Endothelial cell of umbilical vein (primary cell): ENCODE measurements around the gene PAX8.

Experiments used
- CTCF ChIP-seq, 2 donors: IDR thresholded peaks; 1 replicate in 1 of 2; 2 replicates in 1 of 2; pipeline ENCODE4 v1.5.1; 2011; ENCODE audit warnings: low read length in 2 of 2, mild to moderate bottlenecking in 2 of 2, moderate library complexity in 2 of 2, control low read depth in 1 of 2, inconsistent platforms in 1 of 2, low read depth in 1 of 2; ENCODE audit not compliant: insufficient read depth in 1 of 2; ENCODE audit errors: extremely low read depth in 1 of 2
- EZH2 ChIP-seq: IDR thresholded peaks from 2 replicates; pipeline ENCODE4 v1.6.1; 2012; ENCODE audit warnings: borderline replicate concordance, low read depth, mild to moderate bottlenecking, moderate library complexity, low read length, inconsistent platforms; ENCODE audit not compliant: severe bottlenecking
- POLR2AphosphoS5 ChIP-seq: IDR thresholded peaks from 2 replicates; pipeline ENCODE4 v1.6.1; 2012; ENCODE audit warnings: low read depth, mild to moderate bottlenecking, control low read depth, low read length, moderate library complexity; ENCODE audit not compliant: insufficient read depth

- TF ChIP-seq CTCF (IDR thresholded peaks at IDR 0.05; ENCODE audit: extremely low read depth in 1 of 2, insufficient read depth in 1 of 2, low read depth in 1 of 2, low read length in 2 of 2) (no peak), EZH2 (no peak), POLR2AphosphoS5 (no peak)
Measured at GRCh38 chr2:113183703-113184102, 95.0 kb downstream of the PAX8 start.
